ENCODE data around the gene ZNRF3.
"Not testable (repeated sequence)": the region's sequence is repeated elsewhere in the genome, so short reads cannot be mapped to it uniquely, and the experiment has no call there.

Gene ZNRF3

GRCh38 chr22:28989912-28990311, 106.5 kb downstream of the ZNRF3 start:
- DNase-seq, result no peak
- in situ Hi-C loops (cut with HindIII; ENCODE audit: low pct_ligation_motif_present, low pct_unique_long_range_greater_than_20kb, low sequenced_read_pairs), result no loop called here

GRCh38 chr22:28992565-28993356, 109.4 kb downstream of the ZNRF3 start:
- in situ Hi-C loops (cut with HindIII; ENCODE audit: low pct_ligation_motif_present, low pct_unique_long_range_greater_than_20kb, low sequenced_read_pairs), result no loop called here
- no peak for DNase-seq

DNA sequence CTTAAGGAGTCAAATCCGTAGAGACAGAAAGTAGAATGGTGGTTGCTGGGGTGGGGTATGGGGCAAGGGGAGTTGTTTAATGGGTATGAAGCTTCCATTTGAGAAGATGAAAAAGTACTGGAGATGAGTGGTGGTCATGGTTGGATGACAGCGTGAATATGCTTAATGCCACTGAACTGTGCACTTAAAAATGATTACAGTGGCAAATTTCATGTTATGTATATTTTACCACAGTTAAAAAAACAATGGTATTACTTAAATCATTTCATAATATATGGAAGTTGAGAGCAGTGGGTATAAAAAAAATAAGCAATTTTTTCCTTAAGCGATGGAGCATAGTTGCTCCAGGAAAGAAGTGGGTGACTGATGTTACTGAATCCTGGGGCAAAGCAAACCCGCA, 111.2 kb downstream of the ZNRF3 start:
- in situ Hi-C loops (cut with HindIII; ENCODE audit: low pct_ligation_motif_present, low pct_unique_long_range_greater_than_20kb, low sequenced_read_pairs), result no loop called here
- no peak for DNase-seq

DNA sequence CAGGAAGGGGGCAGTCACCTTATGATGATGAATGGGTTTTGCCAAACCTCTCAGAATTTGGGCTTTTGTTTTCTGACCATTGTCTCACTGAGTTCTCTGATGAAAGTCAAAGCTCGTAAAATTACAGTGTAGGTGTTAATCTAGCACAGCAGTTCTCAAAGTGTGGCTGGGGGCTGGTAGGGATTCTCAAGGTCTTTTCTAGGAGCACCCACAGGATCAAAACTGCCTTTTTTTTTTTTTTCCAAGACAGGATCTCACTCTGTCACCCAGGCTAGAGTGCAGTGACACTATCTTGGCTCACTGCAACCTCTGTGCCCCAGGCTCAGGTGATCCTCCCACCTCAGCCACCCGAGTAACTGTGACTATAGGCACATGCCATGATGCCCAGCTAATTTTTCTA, 112.2 kb downstream of the ZNRF3 start:
- DNase-seq, result no peak
- in situ Hi-C loops (cut with HindIII; ENCODE audit: low pct_ligation_motif_present, low pct_unique_long_range_greater_than_20kb, low sequenced_read_pairs), result no loop called here

- DNase-seq, result no peak
- in situ Hi-C loops (cut with HindIII; ENCODE audit: low pct_ligation_motif_present, low pct_unique_long_range_greater_than_20kb, low sequenced_read_pairs), result no loop called here
Observed at GRCh38 chr22:28997342-28997741, 114.0 kb downstream of the ZNRF3 start.

DNA sequence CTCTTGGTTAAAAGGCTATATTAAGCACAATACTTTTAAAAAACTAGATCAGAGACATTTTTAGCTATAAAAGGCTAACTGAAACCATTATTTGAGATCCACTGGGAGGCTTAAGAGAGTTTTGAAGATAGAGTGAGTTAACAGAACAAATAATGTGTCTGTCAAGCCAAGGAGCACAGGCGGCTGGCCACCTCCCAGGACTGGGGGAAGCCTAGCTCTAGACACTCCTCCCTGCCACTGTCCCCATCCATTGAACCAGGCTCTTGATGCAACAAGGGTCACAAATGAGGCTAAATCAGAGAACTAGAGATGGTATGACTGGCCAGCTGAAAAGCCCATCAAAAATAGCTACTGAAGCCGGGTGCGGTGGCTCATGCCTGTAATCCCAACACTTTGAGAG, 115.3 kb downstream of the ZNRF3 start:
- in situ Hi-C loops (cut with HindIII; ENCODE audit: low pct_ligation_motif_present, low pct_unique_long_range_greater_than_20kb, low sequenced_read_pairs), result no loop called here
- no peak for DNase-seq

GRCh38 chr22:28999510-28999909, 116.1 kb downstream of the ZNRF3 start:
- DNase-seq, result no peak
- in situ Hi-C loops (cut with HindIII; ENCODE audit: low pct_ligation_motif_present, low pct_unique_long_range_greater_than_20kb, low sequenced_read_pairs), result no loop called here

DNA sequence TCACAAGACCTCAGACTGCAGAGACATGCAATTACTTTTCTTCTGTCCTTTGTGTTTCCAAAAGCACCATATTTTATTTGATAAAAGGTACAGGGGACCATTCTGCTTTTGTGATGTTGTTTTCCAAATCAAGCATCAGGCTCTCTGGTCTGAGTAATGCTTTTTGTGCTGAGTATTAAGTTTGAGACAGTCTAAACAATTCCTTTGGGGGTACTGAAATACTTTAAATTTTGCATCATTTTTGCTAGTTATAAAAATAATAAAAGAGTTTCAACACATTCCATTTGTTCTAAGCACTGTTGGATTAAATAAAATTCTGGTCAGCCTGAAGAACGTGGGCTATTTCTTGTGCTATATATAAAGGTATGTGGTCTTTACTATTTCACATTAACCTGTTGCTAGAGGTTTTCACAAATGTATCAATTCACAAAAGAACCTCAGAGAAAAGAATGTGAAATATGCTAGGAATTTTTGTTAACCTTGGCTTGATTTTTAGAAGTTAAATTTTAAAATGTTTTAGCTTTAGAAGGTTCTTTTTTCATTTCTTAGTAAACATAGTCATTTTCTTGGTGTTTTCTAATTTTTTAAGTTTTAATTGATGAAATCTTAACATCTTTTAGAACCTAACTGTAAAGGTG, 116.7 kb downstream of the ZNRF3 start:
- in situ Hi-C loops (cut with HindIII; ENCODE audit: low pct_ligation_motif_present, low pct_unique_long_range_greater_than_20kb, low sequenced_read_pairs), result no loop called here
- peak; percentile 43 for DNase-seq

- DNase-seq, result no peak
- in situ Hi-C loops (cut with HindIII; ENCODE audit: low pct_ligation_motif_present, low pct_unique_long_range_greater_than_20kb, low sequenced_read_pairs), result no loop called here
Observed at GRCh38 chr22:29000641-29001040, 117.3 kb downstream of the ZNRF3 start.

- DNase-seq, result no peak
- in situ Hi-C loops (cut with HindIII; ENCODE audit: low pct_ligation_motif_present, low pct_unique_long_range_greater_than_20kb, low sequenced_read_pairs), result no loop called here
Observed at GRCh38 chr22:29002603-29003002, 119.2 kb downstream of the ZNRF3 start.

DNA sequence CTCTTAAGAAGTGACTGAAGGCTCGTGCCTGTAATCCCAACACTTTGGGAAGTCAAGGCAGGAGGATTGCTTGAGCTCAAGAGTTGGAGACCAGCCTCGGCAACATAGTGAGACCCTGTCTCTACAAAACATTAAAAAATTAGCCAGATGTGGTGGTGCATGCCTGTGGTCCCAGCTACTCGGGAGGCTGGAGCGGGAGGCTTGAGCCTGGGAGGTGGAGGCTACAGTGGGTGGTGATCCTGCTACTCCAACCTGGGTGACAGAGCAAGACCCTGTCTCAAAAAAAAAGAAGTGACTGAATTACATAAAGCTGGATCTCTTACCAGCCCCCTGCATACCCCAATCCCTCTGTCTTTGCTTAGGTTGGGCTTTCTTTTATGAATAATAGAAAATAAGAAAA, 120.2 kb downstream of the ZNRF3 start:
- in situ Hi-C loops (cut with HindIII; ENCODE audit: low pct_ligation_motif_present, low pct_unique_long_range_greater_than_20kb, low sequenced_read_pairs), result no loop called here

GRCh38 chr22:29003975-29004646, 120.7 kb downstream of the ZNRF3 start:
- in situ Hi-C loops (cut with HindIII; ENCODE audit: low pct_ligation_motif_present, low pct_unique_long_range_greater_than_20kb, low sequenced_read_pairs), result no loop called here
- no peak for DNase-seq

More for the DNA sequence above, 120.2 kb downstream of the ZNRF3 start:
- DNase-seq, result no peak

DNA sequence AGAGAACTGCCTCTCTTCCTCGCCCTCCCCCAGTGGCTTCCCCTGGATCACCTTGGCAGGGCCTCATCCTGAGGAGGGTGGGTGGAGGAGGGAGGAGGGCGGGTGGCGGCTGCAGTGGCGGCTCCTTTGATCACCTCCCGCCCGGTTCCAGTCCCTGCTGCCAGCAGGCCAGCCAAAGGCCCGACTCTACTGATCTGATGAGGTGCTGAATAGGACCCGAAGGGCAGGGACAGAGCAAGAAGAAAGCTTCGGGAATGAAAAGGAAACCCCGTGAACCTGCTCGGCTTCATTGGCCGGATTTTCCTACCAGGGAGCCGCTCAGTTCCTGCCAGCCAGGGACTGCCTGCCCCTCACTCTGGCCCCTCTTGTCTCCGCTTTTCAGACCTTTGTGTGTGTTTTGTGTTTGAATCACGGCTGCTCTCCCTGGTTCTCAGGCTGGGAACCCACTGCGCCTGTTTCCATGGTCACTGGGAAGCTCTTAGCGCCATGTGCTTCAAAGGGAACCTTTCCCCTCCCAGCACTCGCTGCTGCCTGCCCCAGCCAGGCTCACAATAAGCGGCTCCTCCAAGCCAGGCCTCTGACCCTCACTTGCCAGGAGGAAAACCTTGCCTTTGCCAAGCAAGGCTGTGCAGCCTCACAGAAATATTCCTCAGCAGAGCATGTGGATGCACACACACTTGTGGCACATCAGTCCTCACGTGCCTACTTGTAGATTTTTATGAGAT, 121.4 kb downstream of the ZNRF3 start:
- DNase-seq, result no peak
- in situ Hi-C loops (cut with HindIII; ENCODE audit: low pct_ligation_motif_present, low pct_unique_long_range_greater_than_20kb, low sequenced_read_pairs), result no loop called here

GRCh38 chr22:29005754-29006153, 122.4 kb downstream of the ZNRF3 start:
- in situ Hi-C loops (cut with HindIII; ENCODE audit: low pct_ligation_motif_present, low pct_unique_long_range_greater_than_20kb, low sequenced_read_pairs); DNase-seq: not testable (repeated sequence)

DNA sequence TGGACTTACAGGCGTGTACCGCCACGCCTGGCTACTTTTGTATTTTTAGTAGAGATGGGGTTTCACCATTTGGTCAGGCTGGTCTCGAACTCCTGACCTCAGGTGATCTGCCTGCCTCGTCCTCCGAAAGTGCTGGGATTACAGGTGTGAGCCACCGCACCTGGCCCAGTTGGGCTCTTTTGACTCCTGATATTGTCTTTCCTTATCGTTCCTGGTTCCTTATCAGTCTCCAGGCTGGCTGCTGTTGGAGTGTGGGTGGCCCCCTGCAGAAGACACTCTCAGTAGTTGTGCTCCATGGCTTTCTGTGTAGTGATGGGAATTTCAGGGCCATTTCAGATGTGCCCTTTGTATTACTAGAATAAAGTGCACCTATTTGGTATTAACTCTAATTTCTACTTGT, 123.0 kb downstream of the ZNRF3 start:
- no peak for DNase-seq
- in situ Hi-C loops (cut with HindIII; ENCODE audit: low pct_ligation_motif_present, low pct_unique_long_range_greater_than_20kb, low sequenced_read_pairs), result no loop called here

GRCh38 chr22:29009148-29009547, 125.8 kb downstream of the ZNRF3 start:
- no peak for DNase-seq
- in situ Hi-C loops (cut with HindIII; ENCODE audit: low pct_ligation_motif_present, low pct_unique_long_range_greater_than_20kb, low sequenced_read_pairs), result no loop called here

GRCh38 chr22:29011240-29012100, 128.1 kb downstream of the ZNRF3 start:
- DNase-seq, result no peak
- in situ Hi-C loops (cut with HindIII; ENCODE audit: low pct_ligation_motif_present, low pct_unique_long_range_greater_than_20kb, low sequenced_read_pairs), result no loop called here

GRCh38 chr22:29012101-29012433, 128.7 kb downstream of the ZNRF3 start:
- no peak for DNase-seq
- in situ Hi-C loops (cut with HindIII; ENCODE audit: low pct_ligation_motif_present, low pct_unique_long_range_greater_than_20kb, low sequenced_read_pairs), result no loop called here
